GM23248 (cell line): ENCODE measurements around the gene TMIGD2.

Source experiments
- EZH2 ChIP-seq: fragments of 200-600 bp; sonication (generic); IDR thresholded peaks from 2 replicates; pipeline ENCODE4 v1.6.1; 2018; ENCODE audit warnings: antibody characterized with exemption, mild to moderate bottlenecking; ENCODE audit not compliant: insufficient read depth, poor library complexity, severe bottlenecking
- EZH2phosphoT487 ChIP-seq: fragments of 200-600 bp; sonication (generic); IDR thresholded peaks from 2 replicates; pipeline ENCODE4 v1.6.1; 2018; ENCODE audit warnings: antibody characterized with exemption, moderate library complexity, mild to moderate bottlenecking, low read depth; ENCODE audit not compliant: insufficient read depth

DNA sequence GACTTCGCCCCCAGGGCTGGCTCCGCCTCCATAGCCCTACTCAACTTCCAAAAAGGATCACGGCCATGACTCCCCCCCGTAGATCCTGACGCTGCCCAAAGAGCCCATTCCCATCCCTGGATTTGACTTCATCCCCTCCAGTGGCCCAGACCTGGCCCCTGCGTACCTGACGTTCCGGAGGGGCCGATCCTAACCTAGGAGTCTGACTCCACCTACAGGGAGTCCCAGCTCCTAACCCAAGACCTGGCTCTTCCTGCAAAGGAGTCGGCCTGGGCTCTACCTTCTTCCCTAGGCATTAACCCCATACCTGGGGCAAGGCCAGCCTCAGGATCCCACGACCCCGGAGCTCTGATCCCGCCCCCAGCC is 25.7 kb upstream of the TMIGD2 start:
- TF ChIP-seq EZH2 (no peak), EZH2phosphoT487 (no peak)
